Tibial nerve (tissue), 4 donors: ENCODE results near the gene ITGB6. TPM values are rescaled to one million over a fixed set of nuclear protein-coding genes. Genes with fewer than 3 reads are reported as not detected.
A peak's percentile ranks its signal among the peaks of the same experiment; 100 is the strongest.

Experiments used
- DNase-seq, 2 donors: peaks; one replicate each; pipeline ENCODE4 v3.0.0-alpha.2; 2019; ENCODE audit warnings: low spot score in 2 of 2
- H3K27ac ChIP-seq, 4 donors: fragments of 200-600 bp; sonication (generic) in 3 of 4; one replicate each; pipeline ENCODE4 v1.5.1; 2017 to 2019; ENCODE audit warnings: mild to moderate bottlenecking in 1 of 4
- H3K27me3 ChIP-seq, 2 donors: fragments of 200-600 bp; sonication (generic) in 1 of 2; one replicate each; pipeline versions ENCODE4 v1.5.1 to v1.6.0; 2017 to 2019
- H3K36me3 ChIP-seq, 3 donors: fragments of 200-600 bp; sonication (generic); one replicate each; pipeline ENCODE4 v1.5.1; 2018 to 2019
- H3K4me1 ChIP-seq, 4 donors: fragments of 200-600 bp; sonication (generic) in 3 of 4; one replicate each; pipeline ENCODE4 v1.5.1; 2017 to 2019
- H3K4me3 ChIP-seq, 4 donors: fragments of 200-600 bp; sonication (generic) in 3 of 4; one replicate each; pipeline ENCODE4 v1.5.1; 2017 to 2019; ENCODE audit warnings: mild to moderate bottlenecking in 1 of 4, moderate library complexity in 1 of 4
- H3K9me3 ChIP-seq, 4 donors: fragments of 200-600 bp; sonication (generic) in 3 of 4; one replicate each; pipeline ENCODE4 v1.5.1; 2017 to 2019
- CTCF ChIP-seq, 5 experiments: fragments of 200-600 bp in 3 of 5; fragments of 450-650 bp in 2 of 5; sonication (generic) in 3 of 5; IDR thresholded peaks; one replicate each; pipeline ENCODE4 v1.5.1; 2016 to 2019; ENCODE audit warnings: antibody characterized with exemption in 5 of 5, mild to moderate bottlenecking in 3 of 5, moderate library complexity in 2 of 5
- EP300 ChIP-seq, 2 donors: sonication (generic); formaldehyde crosslinking; IDR thresholded peaks; one replicate each; pipeline ENCODE4 v1.6.1; 2017; ENCODE audit warnings: antibody characterized with exemption in 2 of 2, mild to moderate bottlenecking in 1 of 2
- POLR2A ChIP-seq, 2 donors: fragments of 450-650 bp; IDR thresholded peaks; one replicate each; pipeline ENCODE4 v1.6.1; 2017; ENCODE audit warnings: antibody characterized with exemption in 2 of 2, mild to moderate bottlenecking in 2 of 2, moderate library complexity in 2 of 2
- WGBS, 2 donors: methylation state at CpG; one replicate each; pipeline ENCODE4 v1.1.5; 2018; 5-methylcytosine and 5-hydroxymethylcytosine counted together
- total RNA-seq, 4 donors: library from RNA; depleted of rRNA; stranded (reverse); fragments of >200 nt; gene quantifications; one replicate each; pipeline ENCODE4 v1.1.0, GENCODE V29; 2016

ITGB6 gene
- total RNA-seq, 4 donors from 2014 or later: not detected

- H3K36me3 ChIP-seq: no peaks in the 10 kb centered on the region
- no peak overlapping the region for H3K4me3 ChIP-seq
- H3K27ac ChIP-seq: no peak overlapping the region
- WGBS, 2 donors: 47 to 51% methylated on average over 8 of the region's 8 CpGs
- no peak for DNase-seq
- no peaks in the 10 kb centered on the region for H3K9me3 ChIP-seq
- H3K4me1 ChIP-seq: peaks cover 0 to 7% (median 0%) of the 10 kb centered on the region in 4 donors
- H3K27me3 ChIP-seq: no peaks in the 10 kb centered on the region
- TF ChIP-seq POLR2A (IDR thresholded peaks at IDR 0.05) (no peak), CTCF (IDR thresholded peaks at IDR 0.05) (no peak), EP300 (IDR thresholded peaks at IDR 0.05) (no peak)
Measured at GRCh38 chr2:160111951-160112798, 87.9 kb downstream of the ITGB6 start.

- Histone ChIP-seq H3K27ac (no peak overlapping the region), H3K9me3 (no peaks in the 10 kb centered on the region), H3K36me3 (no peaks in the 10 kb centered on the region), H3K4me1 (peaks cover 0 to 7% (median 0%) of the 10 kb centered on the region in 4 donors), H3K4me3 (no peak overlapping the region), H3K27me3 (no peaks in the 10 kb centered on the region)
- no peak for DNase-seq
- 80 to 83% methylated on average over 7 of the region's 7 CpGs for WGBS, 2 donors
- TF ChIP-seq EP300 (IDR thresholded peaks at IDR 0.05): no peak
- TF ChIP-seq POLR2A (IDR thresholded peaks at IDR 0.05): no peak
- TF ChIP-seq CTCF (IDR thresholded peaks at IDR 0.05): no peak
Measured at GRCh38 chr2:160110674-160111239, 89.3 kb downstream of the ITGB6 start.

- H3K9me3 ChIP-seq: no peaks in the 10 kb centered on the region
- H3K4me3 ChIP-seq: no peak overlapping the region
- H3K27me3 ChIP-seq: no peaks in the 10 kb centered on the region
- peak; percentile 24 to 67 for DNase-seq
- no peaks in the 10 kb centered on the region for H3K36me3 ChIP-seq
- no peak overlapping the region for H3K27ac ChIP-seq
- peaks cover 0 to 7% (median 0%) of the 10 kb centered on the region in 4 donors for H3K4me1 ChIP-seq
- TF ChIP-seq CTCF (IDR thresholded peaks at IDR 0.05) (peak; percentile 54 to 75 (median 71)), POLR2A (IDR thresholded peaks at IDR 0.05) (no peak), EP300 (IDR thresholded peaks at IDR 0.05) (no peak)
- WGBS, 2 donors: 44 to 45% methylated on average over 8 of the region's 8 CpGs
Measured at GRCh38 chr2:160109939-160110673, 90.0 kb downstream of the ITGB6 start.

- H3K4me3 ChIP-seq: no peak overlapping the region
- DNase-seq: no peak
- no peaks in the 10 kb centered on the region for H3K9me3 ChIP-seq
- 94% methylated on average over 3 of the region's 3 CpGs for WGBS, 2 donors
- H3K27me3 ChIP-seq: no peaks in the 10 kb centered on the region
- H3K27ac ChIP-seq: no peak overlapping the region
- TF ChIP-seq POLR2A (IDR thresholded peaks at IDR 0.05): no peak
- no peak for TF ChIP-seq EP300 (IDR thresholded peaks at IDR 0.05)
- TF ChIP-seq CTCF (IDR thresholded peaks at IDR 0.05): no peak
- H3K36me3 ChIP-seq: no peaks in the 10 kb centered on the region
- peaks cover 0 to 7% (median 0%) of the 10 kb centered on the region in 4 donors for H3K4me1 ChIP-seq
Measured at GRCh38 chr2:160109243-160109642, 90.8 kb downstream of the ITGB6 start.
